T-helper 17 cell (primary cell): Measurements from ENCODE around the gene KRT4. TPM values are rescaled to one million over a fixed set of nuclear protein-coding genes. Genes with fewer than 3 reads are reported as not detected.

Experiments used
- ATAC-seq: fragments of 150-1000 bp; cut with Tn5 transposase; 2 replicates; pipeline ENCODE4 v1.10.0; 2021; ENCODE audit warnings: mild to moderate bottlenecking, moderate library complexity
- DNase-seq, 3 donors: peaks; one replicate each; pipeline versions ENCODE4 v3.0.0 to v3.0.0-alpha.2; 2020 to 2021
- H3K9me3 ChIP-seq: one replicate; pipeline ENCODE4 v1.7.0; 2013; ENCODE audit warnings: low read length, mild to moderate bottlenecking; ENCODE audit not compliant: control insufficient read depth, poor library complexity, severe bottlenecking
- H3K27ac Mint-ChIP-seq: one replicate; pipeline ENCODE4 v1.8.0; 2022; ENCODE audit warnings: mild to moderate bottlenecking, moderate library complexity, mixed read lengths
- H3K27me3 Mint-ChIP-seq: one replicate; pipeline ENCODE4 v1.8.0; 2022; ENCODE audit warnings: mixed read lengths
- H3K36me3 Mint-ChIP-seq: one replicate; pipeline ENCODE4 v1.8.0; 2022; ENCODE audit warnings: low read depth, mixed read lengths
- H3K4me1 Mint-ChIP-seq: one replicate; pipeline ENCODE4 v1.8.0; 2022; ENCODE audit warnings: mild to moderate bottlenecking, mixed read lengths
- H3K4me3 Mint-ChIP-seq: one replicate; pipeline ENCODE4 v1.8.0; 2022; ENCODE audit warnings: mild to moderate bottlenecking, moderate library complexity, mixed read lengths
- total RNA-seq, 4 donors: library from RNA in 2 of 4; stranded (reverse) in 2 of 4; gene quantifications; one replicate each; pipeline ENCODE4 v1.2.3 and lab custom pipeline; 2022 to 2026

KRT4 gene
- total RNA-seq, 2 donors from 2014 or later = not detected

GRCh38 chr12:52815161-52815560 lies 1.2 kb upstream of the KRT4 start:
- Mint-ChIP-seq H3K27ac (no peak overlapping the region), H3K27me3 (peaks cover 41% of the 10 kb centered on the region), H3K36me3 (no peaks in the 10 kb centered on the region), H3K4me1 (peaks cover 3% of the 10 kb centered on the region), H3K4me3 (no peak overlapping the region)
- no peaks in the 10 kb centered on the region for H3K9me3 ChIP-seq
- ATAC-seq (no peak), DNase-seq (no peak)

- Mint-ChIP-seq H3K27ac (no peak overlapping the region), H3K36me3 (no peaks in the 10 kb centered on the region), H3K27me3 (peaks cover 37% of the 10 kb centered on the region)
These were observed 817 bp upstream of the KRT4 start for GRCh38 chr12:52814710-52815155.

GRCh38 chr12:52813203-52813819 lies 605 bp downstream of the KRT4 start:
- no peak overlapping the region for H3K4me3 Mint-ChIP-seq
- peaks cover 3% of the 10 kb centered on the region for H3K4me1 Mint-ChIP-seq
- H3K27ac Mint-ChIP-seq = no peak overlapping the region
- DNase-seq (no peak), ATAC-seq (no peak)
- H3K9me3 ChIP-seq = no peaks in the 10 kb centered on the region
- peaks cover 35% of the 10 kb centered on the region for H3K27me3 Mint-ChIP-seq
- no peaks in the 10 kb centered on the region for H3K36me3 Mint-ChIP-seq

More at GRCh38 chr12:52814710-52815155, 817 bp upstream of the KRT4 start:
- H3K4me1 Mint-ChIP-seq = peaks cover 3% of the 10 kb centered on the region
- no peak overlapping the region for H3K4me3 Mint-ChIP-seq
- DNase-seq (no peak), ATAC-seq (no peak)
- no peaks in the 10 kb centered on the region for H3K9me3 ChIP-seq

- DNase-seq = no peak
- Mint-ChIP-seq H3K27me3 (peaks cover 35% of the 10 kb centered on the region), H3K27ac (no peak overlapping the region), H3K4me3 (no peak overlapping the region), H3K36me3 (no peaks in the 10 kb centered on the region), H3K4me1 (no peaks in the 10 kb centered on the region)
- no peaks in the 10 kb centered on the region for H3K9me3 ChIP-seq
- no peak for ATAC-seq
These were observed 1.2 kb downstream of the KRT4 start for GRCh38 chr12:52812749-52813148.

GRCh38 chr12:52812073-52812400 lies 1.9 kb downstream of the KRT4 start:
- Mint-ChIP-seq H3K27me3 (peaks cover 34% of the 10 kb centered on the region), H3K4me1 (no peaks in the 10 kb centered on the region), H3K36me3 (no peaks in the 10 kb centered on the region), H3K4me3 (no peak overlapping the region), H3K27ac (no peak overlapping the region)
- no peaks in the 10 kb centered on the region for H3K9me3 ChIP-seq
- no peak for DNase-seq
- ATAC-seq = no peak

GRCh38 chr12:52811191-52812072 lies 2.5 kb downstream of the KRT4 start:
- no peaks in the 10 kb centered on the region for H3K9me3 ChIP-seq
- ATAC-seq = no peak
- no peak overlapping the region for H3K27ac Mint-ChIP-seq
- no peaks in the 10 kb centered on the region for H3K4me1 Mint-ChIP-seq
- no peaks in the 10 kb centered on the region for H3K36me3 Mint-ChIP-seq
- no peak overlapping the region for H3K4me3 Mint-ChIP-seq
- peaks cover 40% of the 10 kb centered on the region for H3K27me3 Mint-ChIP-seq
- no peak for DNase-seq

GRCh38 chr12:52810554-52810953 lies 3.4 kb downstream of the KRT4 start:
- no peak for ATAC-seq
- DNase-seq = no peak
- no peaks in the 10 kb centered on the region for H3K36me3 Mint-ChIP-seq
- peaks cover 48% of the 10 kb centered on the region for H3K27me3 Mint-ChIP-seq
- H3K4me1 Mint-ChIP-seq = no peaks in the 10 kb centered on the region
- no peaks in the 10 kb centered on the region for H3K9me3 ChIP-seq
- H3K4me3 Mint-ChIP-seq = no peak overlapping the region
- H3K27ac Mint-ChIP-seq = no peak overlapping the region

- no peak for DNase-seq
- Mint-ChIP-seq H3K4me1 (no peaks in the 10 kb centered on the region), H3K27me3 (peaks cover 48% of the 10 kb centered on the region), H3K4me3 (no peak overlapping the region), H3K36me3 (no peaks in the 10 kb centered on the region), H3K27ac (peak overlapping the region; percentile 43)
- no peak for ATAC-seq
- no peaks in the 10 kb centered on the region for H3K9me3 ChIP-seq
These were observed 4.8 kb downstream of the KRT4 start for GRCh38 chr12:52809166-52809565.

GRCh38 chr12:52808573-52809160 lies 5.2 kb downstream of the KRT4 start:
- H3K4me3 Mint-ChIP-seq = no peak overlapping the region
- no peaks in the 10 kb centered on the region for H3K4me1 Mint-ChIP-seq
- no peak for DNase-seq
- no peak overlapping the region for H3K27ac Mint-ChIP-seq
- no peaks in the 10 kb centered on the region for H3K9me3 ChIP-seq
- ATAC-seq = no peak
- peaks cover 52% of the 10 kb centered on the region for H3K27me3 Mint-ChIP-seq
- H3K36me3 Mint-ChIP-seq = no peaks in the 10 kb centered on the region

GRCh38 chr12:52807544-52808470 lies 6.1 kb downstream of the KRT4 start:
- Mint-ChIP-seq H3K4me3 (no peak overlapping the region), H3K4me1 (no peaks in the 10 kb centered on the region), H3K27me3 (peaks cover 52% of the 10 kb centered on the region), H3K36me3 (peaks cover 3% of the 10 kb centered on the region), H3K27ac (no peak overlapping the region)
- no peaks in the 10 kb centered on the region for H3K9me3 ChIP-seq
- DNase-seq = no peak
- ATAC-seq = no peak

- peaks cover 52% of the 10 kb centered on the region for H3K27me3 Mint-ChIP-seq
- no peaks in the 10 kb centered on the region for H3K9me3 ChIP-seq
- DNase-seq = no peak
- H3K4me3 Mint-ChIP-seq = no peak overlapping the region
- H3K27ac Mint-ChIP-seq = no peak overlapping the region
- peaks cover 3% of the 10 kb centered on the region for H3K36me3 Mint-ChIP-seq
- no peaks in the 10 kb centered on the region for H3K4me1 Mint-ChIP-seq
- no peak for ATAC-seq
These were observed 6.9 kb downstream of the KRT4 start for GRCh38 chr12:52806821-52807543.

GRCh38 chr12:52806169-52806811 lies 7.6 kb downstream of the KRT4 start:
- Mint-ChIP-seq H3K27ac (no peak overlapping the region), H3K4me1 (no peaks in the 10 kb centered on the region), H3K4me3 (no peak overlapping the region), H3K36me3 (peaks cover 3% of the 10 kb centered on the region), H3K27me3 (peaks cover 56% of the 10 kb centered on the region)
- ATAC-seq = no peak
- DNase-seq = no peak
- no peaks in the 10 kb centered on the region for H3K9me3 ChIP-seq
